H9 (cell line): ENCODE measurements around the gene SPTBN5. TPM values are rescaled to one million over a fixed set of nuclear protein-coding genes. Genes with fewer than 3 reads are reported as not detected.

Experiments used
- DNase-seq: peaks from one replicate; pipeline ENCODE4 v3.0.0-alpha.2; 2017
- H2AFZ ChIP-seq: one replicate; pipeline ENCODE4 v1.6.1; 2013; ENCODE audit warnings: mild to moderate bottlenecking, low read length, control low read depth, moderate library complexity
- H2AK5ac ChIP-seq: 2 replicates; pipeline ENCODE4 v1.6.1; 2013; ENCODE audit warnings: low read length, control low read depth, mixed read lengths; ENCODE audit not compliant: insufficient read length
- H2BK120ac ChIP-seq: one replicate; pipeline ENCODE4 v1.6.1; 2013; ENCODE audit warnings: low read depth, mild to moderate bottlenecking, low read length, control low read depth, inconsistent platforms; ENCODE audit not compliant: poor library complexity, severe bottlenecking
- H2BK12ac ChIP-seq: 2 replicates; pipeline ENCODE4 v1.6.1; 2013; ENCODE audit warnings: low read length, control low read depth, mixed read lengths, low read depth; ENCODE audit not compliant: insufficient read length
- H2BK15ac ChIP-seq: 2 replicates; pipeline ENCODE4 v1.6.1; 2013; ENCODE audit warnings: low read depth, low read length, control low read depth
- H2BK20ac ChIP-seq: one replicate; pipeline ENCODE4 v1.6.1; 2013; ENCODE audit warnings: low read depth, mild to moderate bottlenecking, low read length, control low read depth, inconsistent platforms; ENCODE audit not compliant: poor library complexity, severe bottlenecking
- H2BK5ac ChIP-seq: 2 replicates; pipeline ENCODE4 v1.6.1; 2013; ENCODE audit warnings: low read length, control low read depth, mixed read lengths; ENCODE audit not compliant: insufficient read length
- H3K14ac ChIP-seq: 2 replicates; pipeline ENCODE4 v1.6.1; 2013; ENCODE audit warnings: low read length, control low read depth; ENCODE audit not compliant: insufficient read depth
- H3K18ac ChIP-seq: 2 replicates; pipeline ENCODE4 v1.6.1; 2013; ENCODE audit warnings: low read depth, mild to moderate bottlenecking, mixed read lengths, low read length, control low read depth; ENCODE audit not compliant: insufficient read length
- H3K23ac ChIP-seq: 2 replicates; pipeline ENCODE4 v1.6.1; 2013; ENCODE audit warnings: low read length, control low read depth, mixed read lengths, low read depth; ENCODE audit not compliant: insufficient read length
- H3K23me2 ChIP-seq: 2 replicates; pipeline ENCODE4 v1.6.1; 2013; ENCODE audit warnings: low read depth, mild to moderate bottlenecking, mixed read lengths, low read length, control low read depth; ENCODE audit not compliant: insufficient read length, poor library complexity, severe bottlenecking
- H3K27ac ChIP-seq: 2 replicates; pipeline ENCODE4 v1.5.1; 2013; ENCODE audit warnings: low read length, control low read depth, mixed read lengths, low read depth; ENCODE audit not compliant: insufficient read length
- H3K27me3 ChIP-seq: 2 replicates; pipeline ENCODE4 v1.6.1; 2013; ENCODE audit warnings: low read length, control low read depth, inconsistent platforms; ENCODE audit not compliant: insufficient read depth
- H3K4ac ChIP-seq: 2 replicates; pipeline ENCODE4 v1.6.1; 2013; ENCODE audit warnings: low read depth, mild to moderate bottlenecking, control low read depth, inconsistent platforms, low read length, moderate library complexity
- H3K4me1 ChIP-seq: 2 replicates; pipeline ENCODE4 v1.6.1; 2013; ENCODE audit warnings: low read length, control low read depth, inconsistent platforms; ENCODE audit not compliant: insufficient read depth
- H3K4me2 ChIP-seq: 2 replicates; pipeline ENCODE4 v1.6.1; 2013; ENCODE audit warnings: low read length, control low read depth, mixed read lengths; ENCODE audit not compliant: insufficient read length, insufficient read depth
- H3K56ac ChIP-seq: 2 replicates; pipeline ENCODE4 v1.6.1; 2013; ENCODE audit warnings: low read depth, mild to moderate bottlenecking, mixed read lengths, low read length, control low read depth; ENCODE audit not compliant: insufficient read length
- H3K79me1 ChIP-seq: 2 replicates; pipeline ENCODE4 v1.6.1; 2013; ENCODE audit warnings: low read depth, mild to moderate bottlenecking, moderate library complexity, low read length, control low read depth, inconsistent platforms; ENCODE audit not compliant: insufficient read depth, poor library complexity, severe bottlenecking
- H3K79me2 ChIP-seq: 2 replicates; pipeline ENCODE4 v1.6.1; 2013; ENCODE audit warnings: low read length, control low read depth, inconsistent platforms; ENCODE audit not compliant: insufficient read depth
- H3K9ac ChIP-seq: 2 replicates; pipeline ENCODE4 v1.6.1; 2013; ENCODE audit warnings: low read length, control low read depth, mixed read lengths; ENCODE audit not compliant: insufficient read length; ENCODE audit errors: extremely low read depth
- H3K9me3 ChIP-seq: one replicate; pipeline ENCODE4 v1.6.1; 2013; ENCODE audit warnings: low read depth, low read length, inconsistent platforms; ENCODE audit not compliant: control insufficient read depth
- H3T11ph ChIP-seq: one replicate; pipeline ENCODE4 v1.6.1; 2013; ENCODE audit warnings: mild to moderate bottlenecking, low read length, control low read depth, inconsistent platforms
- H4K20me1 ChIP-seq: one replicate; pipeline ENCODE4 v1.6.1; 2013; ENCODE audit not compliant: control insufficient read depth, insufficient read length, insufficient read depth
- H4K5ac ChIP-seq: 2 replicates; pipeline ENCODE4 v1.6.1; 2013; ENCODE audit warnings: low read depth, mild to moderate bottlenecking, mixed read lengths, low read length, control low read depth; ENCODE audit not compliant: insufficient read length
- H4K8ac ChIP-seq: replicated peaks from 2 replicates; pipeline ENCODE4 v1.6.1; 2013; ENCODE audit warnings: low read length, control low read depth, mixed read lengths, low read depth; ENCODE audit not compliant: insufficient read length
- H4K91ac ChIP-seq: 2 replicates; pipeline ENCODE4 v1.6.1; 2013; ENCODE audit warnings: low read depth, mild to moderate bottlenecking, moderate library complexity, mixed read lengths, low read length, control low read depth; ENCODE audit not compliant: insufficient read length
- H3K27ac Mint-ChIP-seq, 3 experiments: 2 replicates in 2 of 3; 3 replicates in 1 of 3; pipeline ENCODE4 v1.8.0; 2020 to 2021; ENCODE audit warnings: mixed read lengths in 3 of 3, mild to moderate bottlenecking in 1 of 3, moderate library complexity in 1 of 3
- H3K27me3 Mint-ChIP-seq: 2 replicates; pipeline ENCODE4 v1.8.0; 2021; ENCODE audit warnings: low read depth, mild to moderate bottlenecking, moderate library complexity, mixed read lengths
- H3K36me3 Mint-ChIP-seq, 3 experiments: 2 replicates in 2 of 3; 3 replicates in 1 of 3; pipeline ENCODE4 v1.8.0; 2020 to 2021; ENCODE audit warnings: low read depth in 3 of 3, mixed read lengths in 3 of 3; ENCODE audit not compliant: insufficient read depth in 1 of 3
- H3K4me1 Mint-ChIP-seq, 2 experiments: 2 replicates each; pipeline ENCODE4 v1.8.0; 2020; ENCODE audit warnings: mixed read lengths in 2 of 2
- H3K4me3 Mint-ChIP-seq, 2 experiments: 2 replicates in 1 of 2; 3 replicates in 1 of 2; pipeline ENCODE4 v1.8.0; 2020 to 2021; ENCODE audit warnings: mild to moderate bottlenecking in 2 of 2, mixed read lengths in 2 of 2, moderate library complexity in 1 of 2
- H3K9me3 Mint-ChIP-seq, 2 experiments: 2 replicates in 1 of 2; 3 replicates in 1 of 2; pipeline ENCODE4 v1.8.0; 2020; ENCODE audit warnings: mild to moderate bottlenecking in 2 of 2, mixed read lengths in 2 of 2, moderate library complexity in 1 of 2
- CTCF ChIP-seq: fragments of 200-600 bp; sonication (generic); conservative IDR thresholded peaks from 3 replicates; pipeline ENCODE4 v1.8.0; 2021; ENCODE audit warnings: antibody characterized with exemption, mild to moderate bottlenecking
- WGBS: extraction: QIAGEN DNeasy Blood & Tissue Kit; methylation state at CpG from one replicate; pipeline ENCODE4 v1.1.7; 2013; ENCODE audit warnings: missing lambda C conversion rate, low lambda C conversion rate, mixed read lengths; ENCODE audit not compliant: insufficient read length; ENCODE audit errors: extremely low coverage; 5-methylcytosine and 5-hydroxymethylcytosine counted together
- total RNA-seq: library from RNA; stranded (reverse); gene quantifications from 2 replicates; pipeline ENCODE4 v1.2.1, GENCODE V29; 2021

Gene SPTBN5
- total RNA-seq, 1 experiment from 2014 or later, result 0.90 TPM

- H3K27me3 Mint-ChIP-seq, result no peaks in the 10 kb centered on the region
- H2AK5ac ChIP-seq, result no peak overlapping the region
- no peak overlapping the region for H4K91ac ChIP-seq
- no peaks in the 10 kb centered on the region for H3K79me1 ChIP-seq
- no peaks in the 10 kb centered on the region; a peak in 1 of 5 replicates for H3K9me3 Mint-ChIP-seq
- no peak overlapping the region for H4K5ac ChIP-seq
- peaks cover 5% of the 10 kb centered on the region for H3K23me2 ChIP-seq
- H3K4me3 Mint-ChIP-seq, result no peak overlapping the region
- H3K36me3 Mint-ChIP-seq, result peaks cover 5 to 22% (median 11%) of the 10 kb centered on the region in 3 experiments; a peak in 6 of 7 replicates
- no peak overlapping the region for H3K27ac ChIP-seq
- H3K23ac ChIP-seq, result no peak overlapping the region
- no peaks in the 10 kb centered on the region for H3K79me2 ChIP-seq
- H3K9me3 ChIP-seq, result no peaks in the 10 kb centered on the region
- H2BK12ac ChIP-seq, result no peak overlapping the region
- no peak overlapping the region for H3K18ac ChIP-seq
- no peak overlapping the region for H2BK5ac ChIP-seq
- no peaks in the 10 kb centered on the region for H4K20me1 ChIP-seq
- no peak for TF ChIP-seq CTCF
- H3K56ac ChIP-seq, result no peak overlapping the region
- H3K4me2 ChIP-seq, result no peak overlapping the region
- no peak overlapping the region for H2BK120ac ChIP-seq
- DNase-seq, result no peak
- H3K4ac ChIP-seq, result no peak overlapping the region
- no peak overlapping the region for H3T11ph ChIP-seq
- no peak overlapping the region for H2AFZ ChIP-seq
- H2BK15ac ChIP-seq, result no peak overlapping the region
- no peak overlapping the region for H3K14ac ChIP-seq
- H3K27me3 ChIP-seq, result no peaks in the 10 kb centered on the region
- no peak overlapping the region for H3K9ac ChIP-seq
- peaks cover 7% of the 10 kb centered on the region in 2 experiments for H3K4me1 Mint-ChIP-seq
- H3K4me1 ChIP-seq, result no peaks in the 10 kb centered on the region
- H2BK20ac ChIP-seq, result no peak overlapping the region
- no CpG with 5 or more reads among the region's 3 CpGs for WGBS
- H4K8ac ChIP-seq, result no peak overlapping the region
- H3K27ac Mint-ChIP-seq, result no peak overlapping the region
Observed at GRCh38 chr15:41832875-41833274, 61.0 kb downstream of the SPTBN5 start.
